ENCODE data around the gene SLC12A1. TPM values are rescaled to one million over a fixed set of nuclear protein-coding genes. Genes with fewer than 3 reads are reported as not detected.
A peak's percentile ranks its signal among the peaks of the same experiment; 100 is the strongest.

The SLC12A1 gene
- total RNA-seq, 1 donor from 2014 or later: not detected

- peak; percentile 88 for ATAC-seq
These were observed 38.8 kb downstream of the SLC12A1 start for GRCh38 chr15:48244921-48245320.

GRCh38 chr15:48248414-48248813 is 42.3 kb downstream of the SLC12A1 start:
- no peak for ATAC-seq

- ATAC-seq: peak; percentile 32
These were observed 44.6 kb downstream of the SLC12A1 start for GRCh38 chr15:48250640-48251076.

GRCh38 chr15:48253172-48253571 is 47.1 kb downstream of the SLC12A1 start:
- ATAC-seq: no peak

- ATAC-seq: no peak
These were observed 59.0 kb downstream of the SLC12A1 start for GRCh38 chr15:48265135-48265534.

- no peak for ATAC-seq
These were observed 60.1 kb downstream of the SLC12A1 start for GRCh38 chr15:48266024-48266689.

- no peak for ATAC-seq
These were observed 61.7 kb downstream of the SLC12A1 start for GRCh38 chr15:48267766-48268165.

- no peak for ATAC-seq
These were observed 66.9 kb downstream of the SLC12A1 start for GRCh38 chr15:48273049-48273448.

- no peak for ATAC-seq
These were observed 72.6 kb downstream of the SLC12A1 start for GRCh38 chr15:48278666-48279065.

GRCh38 chr15:48279608-48280007 is 73.5 kb downstream of the SLC12A1 start:
- no peak for ATAC-seq

GRCh38 chr15:48281674-48282073 is 75.6 kb downstream of the SLC12A1 start:
- no peak for ATAC-seq

- ATAC-seq: no peak
These were observed 76.1 kb downstream of the SLC12A1 start for GRCh38 chr15:48282216-48282615.

- no peak for ATAC-seq
These were observed 77.5 kb downstream of the SLC12A1 start for GRCh38 chr15:48283396-48284145.

- peak; percentile 61 for ATAC-seq
These were observed 79.5 kb downstream of the SLC12A1 start for GRCh38 chr15:48285329-48286214.

GRCh38 chr15:48289628-48290027 is 83.5 kb downstream of the SLC12A1 start:
- ATAC-seq: no peak

- no peak for ATAC-seq
These were observed 86.4 kb downstream of the SLC12A1 start for GRCh38 chr15:48292458-48292857.

- ATAC-seq: no peak
These were observed 91.6 kb downstream of the SLC12A1 start for GRCh38 chr15:48297668-48298067.

- no peak for ATAC-seq
These were observed 92.8 kb downstream of the SLC12A1 start for GRCh38 chr15:48298914-48299313.

- ATAC-seq: no peak
These were observed 93.9 kb downstream of the SLC12A1 start for GRCh38 chr15:48300038-48300437.

GRCh38 chr15:48304398-48304797 is 98.3 kb downstream of the SLC12A1 start:
- no peak for ATAC-seq

- no peak for ATAC-seq
These were observed 100.5 kb downstream of the SLC12A1 start for GRCh38 chr15:48306639-48307038.

- no peak for ATAC-seq
These were observed 101.5 kb downstream of the SLC12A1 start for GRCh38 chr15:48307586-48307985.

GRCh38 chr15:48309740-48310139 is 103.6 kb downstream of the SLC12A1 start:
- no peak for ATAC-seq

Data from esophagus mucosa (tissue), 1 donor.